ENCODE data around the gene SPACA7.
"Not testable (repeated sequence)": the region's sequence is repeated elsewhere in the genome, so short reads cannot be mapped to it uniquely, and the experiment has no call there.

SPACA7 gene

GRCh38 chr13:112409828-112410227, 33.7 kb downstream of the SPACA7 start:
- H3K36me3 ChIP-seq (replicated peaks); DNase-seq (ENCODE audit: low spot score in 2 of 2); H3K27me3 ChIP-seq (ENCODE audit: low read depth); H3K9me3 ChIP-seq; H3K4me3 ChIP-seq; H3K4me1 ChIP-seq; in situ Hi-C loops (cut with MboI; ENCODE audit: low sequenced_read_pairs): not testable (repeated sequence)

GRCh38 chr13:112416647-112417046, 40.5 kb downstream of the SPACA7 start:
- no peaks in the 10 kb centered on the region for H3K36me3 ChIP-seq (replicated peaks)
- no peaks in the 10 kb centered on the region for H3K27me3 ChIP-seq (ENCODE audit: low read depth)
- in situ Hi-C loops (cut with MboI; ENCODE audit: low sequenced_read_pairs), result no loop called here
- no peak for DNase-seq (ENCODE audit: low spot score in 2 of 2)
- no peaks in the 10 kb centered on the region; the same call in 1 of the 2 replicates for H3K4me1 ChIP-seq
- no peaks in the 10 kb centered on the region; the same call in 1 of the 2 replicates for H3K9me3 ChIP-seq
- no peak overlapping the region for H3K4me3 ChIP-seq

- no peaks in the 10 kb centered on the region for H3K36me3 ChIP-seq (replicated peaks)
- no peaks in the 10 kb centered on the region for H3K27me3 ChIP-seq (ENCODE audit: low read depth)
- H3K4me1 ChIP-seq, result no peaks in the 10 kb centered on the region; the same call in 1 of the 2 replicates
- no peaks in the 10 kb centered on the region; the same call in 1 of the 2 replicates for H3K9me3 ChIP-seq
- no peak overlapping the region for H3K4me3 ChIP-seq
- in situ Hi-C loops (cut with MboI; ENCODE audit: low sequenced_read_pairs), result no loop called here
- no peak for DNase-seq (ENCODE audit: low spot score in 2 of 2)
Observed at GRCh38 chr13:112417079-112417478, 40.9 kb downstream of the SPACA7 start.

GRCh38 chr13:112424098-112424497, 47.9 kb downstream of the SPACA7 start:
- H3K4me1 ChIP-seq, result no peaks in the 10 kb centered on the region
- no peak overlapping the region for H3K4me3 ChIP-seq
- no peaks in the 10 kb centered on the region for H3K27me3 ChIP-seq (ENCODE audit: low read depth)
- H3K36me3 ChIP-seq (replicated peaks), result no peaks in the 10 kb centered on the region
- no peak for DNase-seq (ENCODE audit: low spot score in 2 of 2)
- H3K9me3 ChIP-seq, result no peaks in the 10 kb centered on the region; the same call in 1 of the 2 replicates
- in situ Hi-C loops (cut with MboI; ENCODE audit: low sequenced_read_pairs), result no loop called here

- in situ Hi-C loops (cut with MboI; ENCODE audit: low sequenced_read_pairs), result loop anchor here (25.0 kb wide), 1 partner anchor 366 kb away; the partner anchor contains the start of gene SOX1
- H3K27me3 ChIP-seq (ENCODE audit: low read depth), result no peaks in the 10 kb centered on the region
- no peaks in the 10 kb centered on the region for H3K4me1 ChIP-seq
- H3K9me3 ChIP-seq, result no peaks in the 10 kb centered on the region
- DNase-seq (ENCODE audit: low spot score in 2 of 2), result no peak
- H3K36me3 ChIP-seq (replicated peaks), result no peaks in the 10 kb centered on the region
- no peak overlapping the region for H3K4me3 ChIP-seq
Observed at GRCh38 chr13:112428704-112429103, 52.5 kb downstream of the SPACA7 start.

- no peak for DNase-seq (ENCODE audit: low spot score in 2 of 2)
- Histone ChIP-seq H3K27me3 (ENCODE audit: low read depth) (no peaks in the 10 kb centered on the region), H3K4me1 (no peaks in the 10 kb centered on the region), H3K4me3 (no peak overlapping the region), H3K9me3 (no peaks in the 10 kb centered on the region), H3K36me3 (replicated peaks) (no peaks in the 10 kb centered on the region)
- in situ Hi-C loops (cut with MboI; ENCODE audit: low sequenced_read_pairs), result loop anchor here (25.0 kb wide), 1 partner anchor 369 kb away; the partner anchor contains the start of gene SOX1
Observed at GRCh38 chr13:112431734-112432133, 55.6 kb downstream of the SPACA7 start.

GRCh38 chr13:112432734-112433133, 56.6 kb downstream of the SPACA7 start:
- not testable (repeated sequence) for H3K9me3 ChIP-seq; H3K4me3 ChIP-seq; H3K36me3 ChIP-seq (replicated peaks); H3K27me3 ChIP-seq (ENCODE audit: low read depth); DNase-seq (ENCODE audit: low spot score in 2 of 2); H3K4me1 ChIP-seq
- in situ Hi-C loops (cut with MboI; ENCODE audit: low sequenced_read_pairs), result loop anchor here (25.0 kb wide), 1 partner anchor 370 kb away; the partner anchor contains the start of gene SOX1

GRCh38 chr13:112433517-112433916, 57.4 kb downstream of the SPACA7 start:
- H3K36me3 ChIP-seq (replicated peaks); H3K4me1 ChIP-seq; H3K9me3 ChIP-seq; H3K4me3 ChIP-seq; DNase-seq (ENCODE audit: low spot score in 2 of 2); H3K27me3 ChIP-seq (ENCODE audit: low read depth): not testable (repeated sequence)
- in situ Hi-C loops (cut with MboI; ENCODE audit: low sequenced_read_pairs), result loop anchor here (25.0 kb wide), 1 partner anchor 371 kb away; the partner anchor contains the start of gene SOX1

- Histone ChIP-seq H3K36me3 (replicated peaks) (no peaks in the 10 kb centered on the region), H3K4me3 (no peak overlapping the region), H3K9me3 (no peaks in the 10 kb centered on the region; the same call in 1 of the 2 replicates), H3K4me1 (no peaks in the 10 kb centered on the region), H3K27me3 (ENCODE audit: low read depth) (no peaks in the 10 kb centered on the region)
- in situ Hi-C loops (cut with MboI; ENCODE audit: low sequenced_read_pairs), result loop anchor here (25.0 kb wide), 1 partner anchor 372 kb away; the partner anchor contains the start of gene SOX1
- DNase-seq (ENCODE audit: low spot score in 2 of 2), result no peak
Observed at GRCh38 chr13:112434032-112434431, 57.9 kb downstream of the SPACA7 start.

- Histone ChIP-seq H3K4me1 (no peaks in the 10 kb centered on the region), H3K27me3 (ENCODE audit: low read depth) (no peaks in the 10 kb centered on the region), H3K36me3 (replicated peaks) (no peaks in the 10 kb centered on the region), H3K4me3 (no peak overlapping the region), H3K9me3 (no peaks in the 10 kb centered on the region; the same call in 1 of the 2 replicates)
- DNase-seq (ENCODE audit: low spot score in 2 of 2), result no peak
- in situ Hi-C loops (cut with MboI; ENCODE audit: low sequenced_read_pairs), result loop anchor here (25.0 kb wide), 1 partner anchor 373 kb away; the partner anchor contains the start of gene SOX1
Observed at GRCh38 chr13:112434937-112435523, 58.9 kb downstream of the SPACA7 start.

GRCh38 chr13:112435973-112436372, 59.8 kb downstream of the SPACA7 start:
- Histone ChIP-seq H3K9me3 (no peaks in the 10 kb centered on the region; the same call in 1 of the 2 replicates), H3K4me1 (no peaks in the 10 kb centered on the region), H3K27me3 (ENCODE audit: low read depth) (no peaks in the 10 kb centered on the region), H3K4me3 (no peak overlapping the region), H3K36me3 (replicated peaks) (no peaks in the 10 kb centered on the region)
- in situ Hi-C loops (cut with MboI; ENCODE audit: low sequenced_read_pairs), result loop anchor here (25.0 kb wide), 1 partner anchor 374 kb away; the partner anchor contains the start of gene SOX1
- DNase-seq (ENCODE audit: low spot score in 2 of 2), result no peak

- no peaks in the 10 kb centered on the region; the same call in 1 of the 2 replicates for H3K9me3 ChIP-seq
- in situ Hi-C loops (cut with MboI; ENCODE audit: low sequenced_read_pairs), result loop anchor here (25.0 kb wide), 1 partner anchor 376 kb away; the partner anchor contains the start of gene SOX1
- H3K27me3 ChIP-seq (ENCODE audit: low read depth), result no peaks in the 10 kb centered on the region
- no peak for DNase-seq (ENCODE audit: low spot score in 2 of 2)
- no peaks in the 10 kb centered on the region for H3K4me1 ChIP-seq
- no peak overlapping the region for H3K4me3 ChIP-seq
- H3K36me3 ChIP-seq (replicated peaks), result no peaks in the 10 kb centered on the region
Observed at GRCh38 chr13:112438094-112438493, 61.9 kb downstream of the SPACA7 start.

- H3K27me3 ChIP-seq (ENCODE audit: low read depth), result no peaks in the 10 kb centered on the region
- no peaks in the 10 kb centered on the region for H3K4me1 ChIP-seq
- H3K9me3 ChIP-seq, result no peaks in the 10 kb centered on the region; the same call in 1 of the 2 replicates
- H3K36me3 ChIP-seq (replicated peaks), result no peaks in the 10 kb centered on the region
- DNase-seq (ENCODE audit: low spot score in 2 of 2), result no peak
- H3K4me3 ChIP-seq, result no peak overlapping the region
- in situ Hi-C loops (cut with MboI; ENCODE audit: low sequenced_read_pairs), result loop anchor here (25.0 kb wide), 1 partner anchor 376 kb away; the partner anchor contains the start of gene SOX1
Observed at GRCh38 chr13:112438515-112438914, 62.4 kb downstream of the SPACA7 start.

- in situ Hi-C loops (cut with MboI; ENCODE audit: low sequenced_read_pairs), result loop anchor here (5.0 to 25.0 kb wide), 2 partner anchors 379 to 969 kb away; partner anchors contain the start of gene SOX1
- no peak for DNase-seq (ENCODE audit: low spot score in 2 of 2)
- H3K4me3 ChIP-seq, result no peak overlapping the region
- no peaks in the 10 kb centered on the region for H3K4me1 ChIP-seq
- no peaks in the 10 kb centered on the region for H3K27me3 ChIP-seq (ENCODE audit: low read depth)
- H3K9me3 ChIP-seq, result no peaks in the 10 kb centered on the region; the same call in 1 of the 2 replicates
- H3K36me3 ChIP-seq (replicated peaks), result no peaks in the 10 kb centered on the region
Observed at GRCh38 chr13:112441226-112441625, 65.1 kb downstream of the SPACA7 start.
